ENCODE data around the gene SLC16A3. TPM values are rescaled to one million over a fixed set of nuclear protein-coding genes. Genes with fewer than 3 reads are reported as not detected.

The SLC16A3 gene
- total RNA-seq, 1 donor from 2014 or later = 162 TPM

- Mint-ChIP-seq H3K27me3 (no peaks in the 10 kb centered on the region), H3K36me3 (ENCODE audit: low read depth) (no peaks in the 10 kb centered on the region), H3K27ac (no peak overlapping the region), H3K9me3 (no peaks in the 10 kb centered on the region), H3K4me1 (peaks cover 26% of the 10 kb centered on the region), H3K4me3 (no peak overlapping the region)
- DNase-seq = no peak
- intact Hi-C loops (cut with micrococcal nuclease) = no loop called here
Observed at GRCh38 chr17:82285141-82285540, 56.3 kb downstream of the SLC16A3 start.

- intact Hi-C loops (cut with micrococcal nuclease) = no loop called here
- H3K27me3 Mint-ChIP-seq = no peaks in the 10 kb centered on the region
- no peak overlapping the region for H3K4me3 Mint-ChIP-seq
- H3K4me1 Mint-ChIP-seq = peaks cover 22% of the 10 kb centered on the region
- no peak for DNase-seq
- no peak overlapping the region for H3K27ac Mint-ChIP-seq
- peaks cover 2% of the 10 kb centered on the region for H3K36me3 Mint-ChIP-seq (ENCODE audit: low read depth)
- no peaks in the 10 kb centered on the region for H3K9me3 Mint-ChIP-seq
Observed at GRCh38 chr17:82287013-82287867, 58.4 kb downstream of the SLC16A3 start.

- Mint-ChIP-seq H3K4me1 (peaks cover 22% of the 10 kb centered on the region), H3K9me3 (no peaks in the 10 kb centered on the region), H3K4me3 (no peak overlapping the region), H3K27ac (peak overlapping the region; percentile 6), H3K27me3 (no peaks in the 10 kb centered on the region), H3K36me3 (ENCODE audit: low read depth) (peaks cover 2% of the 10 kb centered on the region)
- intact Hi-C loops (cut with micrococcal nuclease) = no loop called here
- DNase-seq = no peak
Observed at GRCh38 chr17:82287868-82288801, 59.3 kb downstream of the SLC16A3 start.

Other genes starting within 250 kb of the SLC16A3 start
- 116 and 123 TPM in 2 replicates for gene CENPX, start 206.2 kb upstream of the SLC16A3 start, total RNA-seq
- 39.0 and 40.6 TPM in 2 replicates for gene LRRC45, start 205.7 kb upstream of the SLC16A3 start, total RNA-seq
- 11.5 and 12.1 TPM in 2 replicates for gene RAC3, start 197.4 kb upstream of the SLC16A3 start, total RNA-seq
- 128 TPM in 2 replicates for gene DCXR, start 191.3 kb upstream of the SLC16A3 start, total RNA-seq
- 21.4 and 30.8 TPM in 2 replicates for gene RFNG, start 177.2 kb upstream of the SLC16A3 start, total RNA-seq
- 117 and 118 TPM in 2 replicates for gene GPS1, start 177.1 kb upstream of the SLC16A3 start, total RNA-seq
- gene DUS1L, start 163.2 kb upstream of the SLC16A3 start, total RNA-seq = 230 and 232 TPM in 2 replicates
- 428 and 452 TPM in 2 replicates for gene FASN, start 130.8 kb upstream of the SLC16A3 start, total RNA-seq
- 56.0 and 58.4 TPM in 2 replicates for gene CCDC57, start 16.2 kb upstream of the SLC16A3 start, total RNA-seq
- 137 and 146 TPM in 2 replicates for gene CSNK1D, start 44.7 kb downstream of the SLC16A3 start, total RNA-seq
- gene CD7, start 88.6 kb downstream of the SLC16A3 start, total RNA-seq = 413 and 415 TPM in 2 replicates
- gene SECTM1, start 104.7 kb downstream of the SLC16A3 start, total RNA-seq = 4.3 and 4.6 TPM in 2 replicates
- gene TEX19, start 130.2 kb downstream of the SLC16A3 start, total RNA-seq = 0.09 TPM in 2 replicates
- gene UTS2R, start 142.7 kb downstream of the SLC16A3 start, total RNA-seq = 0.14 TPM in 1 of 2 replicates, not detected in the other
- 33.1 and 36.0 TPM in 2 replicates for gene HEXD, start 189.3 kb downstream of the SLC16A3 start, total RNA-seq
- 26.7 and 33.0 TPM in 2 replicates for gene OGFOD3, start 189.5 kb downstream of the SLC16A3 start, total RNA-seq
- gene CYBC1, start 221.7 kb downstream of the SLC16A3 start, total RNA-seq = 256 and 268 TPM in 2 replicates
- gene NARF, start 229.7 kb downstream of the SLC16A3 start, total RNA-seq = 99.7 and 101 TPM in 2 replicates